Keratinocyte (primary cell): ENCODE results near the gene SLC51A. TPM values are rescaled to one million over a fixed set of nuclear protein-coding genes. Genes with fewer than 3 reads are reported as not detected.

ENCODE experiments used
- DNase-seq: peaks from one replicate; pipeline ENCODE4 v3.0.0-alpha.2; 2011; ENCODE audit warnings: low read depth, missing footprints, low spot score
- FAIRE-seq: peaks from 2 replicates; lab custom pipeline; 2011; peaks lifted over from hg19 to GRCh38; lab: Jason Lieb, UNC
- H2AFZ ChIP-seq: 2 replicates; pipeline ENCODE4 v1.6.0; 2012; ENCODE audit warnings: low read length, control low read depth, inconsistent platforms; ENCODE audit not compliant: control insufficient read depth
- H3K27ac ChIP-seq: 2 replicates; pipeline ENCODE4 v1.5.1; 2011; ENCODE audit warnings: low read length; ENCODE audit not compliant: control insufficient read depth, insufficient read depth
- H3K27me3 ChIP-seq: 3 replicates; pipeline ENCODE4 v1.6.0; 2011; ENCODE audit warnings: low read length; ENCODE audit not compliant: control insufficient read depth, insufficient read depth; ENCODE audit errors: extremely low read depth
- H3K36me3 ChIP-seq, 2 experiments: 2 replicates in 1 of 2; 3 replicates in 1 of 2; pipeline ENCODE4 v1.5.1; 2011; ENCODE audit warnings: low read length in 2 of 2, mild to moderate bottlenecking in 1 of 2; ENCODE audit not compliant: control insufficient read depth in 2 of 2, insufficient read depth in 2 of 2; ENCODE audit errors: extremely low read depth in 1 of 2
- H3K4me1 ChIP-seq: 3 replicates; pipeline ENCODE4 v1.5.1; 2011; ENCODE audit warnings: low read length; ENCODE audit not compliant: control insufficient read depth, insufficient read depth; ENCODE audit errors: extremely low read depth
- H3K4me2 ChIP-seq: 3 replicates; pipeline ENCODE4 v1.6.0; 2011; ENCODE audit warnings: low read depth, low read length; ENCODE audit not compliant: control insufficient read depth, insufficient read depth; ENCODE audit errors: extremely low read depth
- H3K4me3 ChIP-seq, 3 experiments: fragments of 200-600 bp in 1 of 3; sonication (generic) in 1 of 3; 2 replicates in 2 of 3; 3 replicates in 1 of 3; pipeline ENCODE4 v1.5.1; 2011 to 2016; ENCODE audit warnings: low read length in 3 of 3, mild to moderate bottlenecking in 3 of 3, control low read depth in 2 of 3, inconsistent platforms in 1 of 3, low read depth in 1 of 3, mixed read lengths in 1 of 3, mixed run types in 1 of 3, moderate library complexity in 1 of 3; ENCODE audit not compliant: control insufficient read depth in 2 of 3, insufficient read depth in 2 of 3; ENCODE audit errors: extremely low read depth in 1 of 3
- H3K79me2 ChIP-seq: 2 replicates; pipeline ENCODE4 v1.6.0; 2012; ENCODE audit warnings: low read length; ENCODE audit not compliant: control insufficient read depth, insufficient read depth
- H3K9ac ChIP-seq: 3 replicates; pipeline ENCODE4 v1.6.0; 2011; ENCODE audit warnings: low read length; ENCODE audit not compliant: control insufficient read depth, insufficient read depth; ENCODE audit errors: extremely low read depth
- H3K9me1 ChIP-seq: 3 replicates; pipeline ENCODE4 v1.6.0; 2011; ENCODE audit warnings: low read length; ENCODE audit not compliant: control insufficient read depth, insufficient read depth; ENCODE audit errors: extremely low read depth
- H3K9me3 ChIP-seq: 2 replicates; pipeline ENCODE4 v1.5.1; 2012; ENCODE audit warnings: low read depth, low read length; ENCODE audit not compliant: control insufficient read depth
- H4K20me1 ChIP-seq: 3 replicates; pipeline ENCODE4 v1.6.0; 2011; ENCODE audit warnings: low read length; ENCODE audit not compliant: control insufficient read depth, insufficient read depth; ENCODE audit errors: extremely low read depth
- CTCF ChIP-seq, 3 experiments: IDR thresholded peaks in 1 of 3; conservative IDR thresholded peaks in 1 of 3; optimal IDR thresholded peaks in 1 of 3; 2 replicates in 2 of 3; 3 replicates in 1 of 3; pipeline versions ENCODE3 to v1.5.1; 2011; ENCODE audit warnings: low read length in 3 of 3, mild to moderate bottlenecking in 3 of 3, moderate library complexity in 2 of 3, control low read depth in 1 of 3, inconsistent platforms in 1 of 3; ENCODE audit not compliant: insufficient read depth in 2 of 3; ENCODE audit errors: extremely low read depth in 1 of 3
- EZH2 ChIP-seq: IDR thresholded peaks from one replicate; pipeline ENCODE4 v1.6.1; 2012; ENCODE audit warnings: inconsistent platforms, mild to moderate bottlenecking, low read length, moderate library complexity
- dilution Hi-C: fragments of 300-500 bp; cut with MboI; formaldehyde crosslinking; loops from one replicate; pipeline ENCODE4 v1.7.0; 2020; ENCODE audit warnings: low sequenced_read_pairs; ENCODE audit not compliant: extremely low pct_ligation_motif_present
- polyA plus RNA-seq, 5 experiments: library from polyadenylated mRNA; depleted of rRNA in 3 of 5; stranded (reverse) in 3 of 5; stranded (forward) in 1 of 5; unstranded in 1 of 5; fragments of >200 nt; gene quantifications; 1 replicate in 1 of 5; 2 replicates in 3 of 5; 3 replicates in 1 of 5; pipeline versions ENCODE4 v1.2.1 to v1.2.3, GENCODE V29; 2011 to 2012; ENCODE audit warnings: missing spikeins in 2 of 5, low read depth in 1 of 5, low replicate concordance in 1 of 5

Gene SLC51A
- polyA plus RNA-seq, 1 donor (not counting 4 experiments of a cell fraction or from before 2014, with no cell fraction given) = not detected

- H3K4me2 ChIP-seq = peak overlapping the region; percentile 3
- FAIRE-seq (no peak), DNase-seq (no peak)
Measured at GRCh38 chr3:196227629-196228493, 11.5 kb downstream of the SLC51A start.

GRCh38 chr3:196232154-196232881 lies 16.0 kb downstream of the SLC51A start:
- Histone ChIP-seq H3K9ac (no peak overlapping the region), H3K36me3 (peaks cover 6 to 10% of the 10 kb centered on the region in 2 experiments), H4K20me1 (no peaks in the 10 kb centered on the region), H3K9me3 (no peaks in the 10 kb centered on the region), H3K27me3 (peaks cover 12% of the 10 kb centered on the region), H3K4me3 (no peak overlapping the region), H3K9me1 (no peaks in the 10 kb centered on the region), H3K4me2 (no peak overlapping the region), H2AFZ (no peak overlapping the region), H3K4me1 (no peaks in the 10 kb centered on the region), H3K79me2 (no peaks in the 10 kb centered on the region), H3K27ac (no peak overlapping the region)
- TF ChIP-seq CTCF (optimal IDR thresholded peaks at IDR 0.05 in 1 of 3, IDR thresholded peaks at IDR 0.05 in 1 of 3, conservative IDR thresholded peaks at IDR 0.05 in 1 of 3; ENCODE audit: extremely low read depth in 1 of 3, insufficient read depth in 2 of 3, low read length in 3 of 3) (no peak), EZH2 (no peak)
- no peak for FAIRE-seq
- dilution Hi-C loops = no loop called here
- DNase-seq = no peak

More at GRCh38 chr3:196227629-196228493, 11.5 kb downstream of the SLC51A start:
- Histone ChIP-seq H3K9me1 (no peaks in the 10 kb centered on the region), H3K79me2 (no peaks in the 10 kb centered on the region), H2AFZ (no peak overlapping the region), H3K4me1 (no peaks in the 10 kb centered on the region), H3K9ac (no peak overlapping the region), H3K27me3 (peaks cover 17% of the 10 kb centered on the region), H3K9me3 (no peaks in the 10 kb centered on the region), H3K36me3 (no peaks in the 10 kb centered on the region), H3K27ac (no peak overlapping the region), H4K20me1 (no peaks in the 10 kb centered on the region), H3K4me3 (no peak overlapping the region)
- dilution Hi-C loops = no loop called here
- TF ChIP-seq EZH2 = no peak
- TF ChIP-seq CTCF (optimal IDR thresholded peaks at IDR 0.05 in 1 of 3, IDR thresholded peaks at IDR 0.05 in 1 of 3, conservative IDR thresholded peaks at IDR 0.05 in 1 of 3; ENCODE audit: extremely low read depth in 1 of 3, insufficient read depth in 2 of 3, low read length in 3 of 3) = no peak
